WERI-Rb-1 (cell line): ENCODE data around the gene CDON.

Experiments
- DNase-seq: peaks from one replicate; pipeline ENCODE4 v3.0.0-alpha.2; 2020
- H3K27ac ChIP-seq: fragments of 250-450 bp; sonication (Bioruptor Pico); 2 replicates; pipeline ENCODE4 v1.5.1; 2020; ENCODE audit warnings: mild to moderate bottlenecking, moderate library complexity
- H3K27me3 ChIP-seq: fragments of 250-450 bp; sonication (Bioruptor Pico); 2 replicates; pipeline ENCODE4 v1.5.1; 2021; ENCODE audit warnings: mild to moderate bottlenecking, low read depth, moderate library complexity; ENCODE audit not compliant: insufficient read depth, severe bottlenecking
- H3K36me3 ChIP-seq: fragments of 250-450 bp; sonication (Bioruptor Pico); 2 replicates; pipeline ENCODE4 v1.5.1; 2020; ENCODE audit warnings: mild to moderate bottlenecking, moderate library complexity
- H3K4me3 ChIP-seq: 2 replicates; pipeline ENCODE4 v1.5.1; 2011; ENCODE audit warnings: low read depth, mild to moderate bottlenecking, control low read depth, low read length
- H3K9me3 ChIP-seq: fragments of 250-450 bp; sonication (Bioruptor Pico); 2 replicates; pipeline ENCODE4 v1.5.1; 2021; ENCODE audit warnings: mild to moderate bottlenecking, moderate library complexity; ENCODE audit not compliant: severe bottlenecking
- CTCF ChIP-seq: IDR thresholded peaks from 2 replicates; pipeline ENCODE4 v1.5.1; 2011; ENCODE audit warnings: low read depth, mild to moderate bottlenecking, control low read depth, inconsistent platforms, low read length

CDON gene

GRCh38 chr11:125949271-125950177, 113.1 kb downstream of the CDON start:
- Histone ChIP-seq H3K36me3 (no peaks in the 10 kb centered on the region), H3K4me3 (no peak overlapping the region), H3K27ac (no peak overlapping the region), H3K27me3 (no peaks in the 10 kb centered on the region), H3K9me3 (no peaks in the 10 kb centered on the region)
- no peak for TF ChIP-seq CTCF
- no peak for DNase-seq

GRCh38 chr11:125948278-125949051, 114.2 kb downstream of the CDON start:
- DNase-seq = no peak
- H3K9me3 ChIP-seq = no peaks in the 10 kb centered on the region
- no peak for TF ChIP-seq CTCF
- H3K27ac ChIP-seq = no peak overlapping the region
- no peaks in the 10 kb centered on the region for H3K36me3 ChIP-seq
- no peaks in the 10 kb centered on the region for H3K27me3 ChIP-seq
- H3K4me3 ChIP-seq = no peak overlapping the region

- no peak overlapping the region for H3K27ac ChIP-seq
- H3K4me3 ChIP-seq = no peak overlapping the region
- H3K9me3 ChIP-seq = no peaks in the 10 kb centered on the region
- DNase-seq = no peak
- TF ChIP-seq CTCF = no peak
- H3K36me3 ChIP-seq = no peaks in the 10 kb centered on the region
- H3K27me3 ChIP-seq = no peaks in the 10 kb centered on the region
Observed at GRCh38 chr11:125947419-125948277, 115.0 kb downstream of the CDON start.

GRCh38 chr11:125946712-125947418, 115.8 kb downstream of the CDON start:
- DNase-seq = no peak
- H3K27me3 ChIP-seq = no peaks in the 10 kb centered on the region
- no peaks in the 10 kb centered on the region for H3K36me3 ChIP-seq
- no peak overlapping the region for H3K4me3 ChIP-seq
- no peak for TF ChIP-seq CTCF
- H3K27ac ChIP-seq = no peak overlapping the region
- H3K9me3 ChIP-seq = no peaks in the 10 kb centered on the region

GRCh38 chr11:125945797-125946520, 116.7 kb downstream of the CDON start, which contains the start of gene VSIG10L2:
VSIG10L2 (plus strand) TSS chr11:125946044; CDS start chr11:125946056, 12 bp downstream.
- DNase-seq = no peak
- TF ChIP-seq CTCF = no peak
- H3K27ac ChIP-seq = no peak within 1 kb of the TSS
- no peaks in the 10 kb centered on the region for H3K36me3 ChIP-seq
- no peaks in the 10 kb centered on the region for H3K9me3 ChIP-seq
- no peaks in the 10 kb centered on the region for H3K27me3 ChIP-seq
- H3K4me3 ChIP-seq = no peak within 1 kb of the TSS
